ENCODE data around the gene DDC.

DNA sequence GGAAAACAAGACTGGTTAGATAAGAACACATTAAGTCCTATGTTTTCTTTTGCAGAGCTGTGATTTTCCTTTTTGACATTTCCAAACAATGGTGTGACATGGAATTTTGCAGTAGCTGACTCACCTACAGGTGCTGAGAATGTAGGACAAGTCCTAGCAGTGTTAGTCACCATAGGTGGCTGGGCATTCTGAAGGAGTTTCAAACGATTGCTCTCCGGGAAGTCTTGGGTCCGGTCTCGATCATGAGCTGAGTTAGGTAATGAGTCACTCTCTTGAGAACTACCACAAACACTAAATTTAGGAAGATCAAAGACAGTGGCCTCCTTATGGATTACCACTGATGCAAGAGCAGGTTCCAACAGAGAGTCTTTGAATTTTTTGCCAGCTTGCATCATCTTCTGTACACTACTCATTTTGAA, 118.7 kb downstream of the DDC start:
- TF ChIP-seq, protein P1, sequence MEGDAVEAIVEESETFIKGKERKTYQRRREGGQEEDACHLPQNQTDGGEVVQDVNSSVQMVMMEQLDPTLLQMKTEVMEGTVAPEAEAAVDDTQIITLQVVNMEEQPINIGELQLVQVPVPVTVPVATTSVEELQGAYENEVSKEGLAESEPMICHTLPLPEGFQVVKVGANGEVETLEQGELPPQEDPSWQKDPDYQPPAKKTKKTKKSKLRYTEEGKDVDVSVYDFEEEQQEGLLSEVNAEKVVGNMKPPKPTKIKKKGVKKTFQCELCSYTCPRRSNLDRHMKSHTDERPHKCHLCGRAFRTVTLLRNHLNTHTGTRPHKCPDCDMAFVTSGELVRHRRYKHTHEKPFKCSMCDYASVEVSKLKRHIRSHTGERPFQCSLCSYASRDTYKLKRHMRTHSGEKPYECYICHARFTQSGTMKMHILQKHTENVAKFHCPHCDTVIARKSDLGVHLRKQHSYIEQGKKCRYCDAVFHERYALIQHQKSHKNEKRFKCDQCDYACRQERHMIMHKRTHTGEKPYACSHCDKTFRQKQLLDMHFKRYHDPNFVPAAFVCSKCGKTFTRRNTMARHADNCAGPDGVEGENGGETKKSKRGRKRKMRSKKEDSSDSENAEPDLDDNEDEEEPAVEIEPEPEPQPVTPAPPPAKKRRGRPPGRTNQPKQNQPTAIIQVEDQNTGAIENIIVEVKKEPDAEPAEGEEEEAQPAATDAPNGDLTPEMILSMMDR (conservative IDR thresholded peaks at IDR 0.05; ENCODE audit: low read length), result no peak
- TF ChIP-seq EZH2phosphoT487 (IDR thresholded peaks at IDR 0.05; ENCODE audit: borderline replicate concordance), result no peak

Measured in Loucy (cell line).